Chondrocyte (in vitro differentiated cells): ENCODE measurements around the gene COBLL1. TPM values are rescaled to one million over a fixed set of nuclear protein-coding genes. Genes with fewer than 3 reads are reported as not detected.

Source experiments
- DNase-seq: peaks from one replicate; pipeline ENCODE4 v3.0.0; 2021; ENCODE audit warnings: mixed read lengths, low spot score
- H3K27ac Mint-ChIP-seq: one replicate; pipeline ENCODE4 v1.8.0; 2021; ENCODE audit warnings: mild to moderate bottlenecking, moderate library complexity, mixed read lengths; ENCODE audit not compliant: unreplicated experiment
- H3K27me3 Mint-ChIP-seq: 2 replicates; pipeline ENCODE4 v1.8.0; 2021; ENCODE audit warnings: low read depth, mixed read lengths
- H3K36me3 Mint-ChIP-seq: 2 replicates; pipeline ENCODE4 v1.8.0; 2021; ENCODE audit warnings: low read depth, mixed read lengths
- H3K4me1 Mint-ChIP-seq: 2 replicates; pipeline ENCODE4 v1.8.0; 2021; ENCODE audit warnings: low read depth, mild to moderate bottlenecking, mixed read lengths
- H3K4me3 Mint-ChIP-seq: one replicate; pipeline ENCODE4 v1.8.0; 2021; ENCODE audit warnings: mild to moderate bottlenecking, moderate library complexity, mixed read lengths; ENCODE audit not compliant: unreplicated experiment
- H3K9me3 Mint-ChIP-seq: 2 replicates; pipeline ENCODE4 v1.8.0; 2021; ENCODE audit warnings: low read depth, mixed read lengths
- total RNA-seq: library from RNA; stranded (reverse); gene quantifications from 3 replicates; pipeline ENCODE4 v1.2.1, GENCODE V29; 2021
- TF ChIP-seq, protein P1 (sequence below): fragments of 200-600 bp; sonication (generic); IDR thresholded peaks from 2 replicates; pipeline ENCODE4 v1.5.0; 2021; ENCODE audit warnings: antibody characterized with exemption, mild to moderate bottlenecking, moderate library complexity

The COBLL1 gene
- total RNA-seq, 1 donor from 2014 or later = 43.7 TPM

DNA sequence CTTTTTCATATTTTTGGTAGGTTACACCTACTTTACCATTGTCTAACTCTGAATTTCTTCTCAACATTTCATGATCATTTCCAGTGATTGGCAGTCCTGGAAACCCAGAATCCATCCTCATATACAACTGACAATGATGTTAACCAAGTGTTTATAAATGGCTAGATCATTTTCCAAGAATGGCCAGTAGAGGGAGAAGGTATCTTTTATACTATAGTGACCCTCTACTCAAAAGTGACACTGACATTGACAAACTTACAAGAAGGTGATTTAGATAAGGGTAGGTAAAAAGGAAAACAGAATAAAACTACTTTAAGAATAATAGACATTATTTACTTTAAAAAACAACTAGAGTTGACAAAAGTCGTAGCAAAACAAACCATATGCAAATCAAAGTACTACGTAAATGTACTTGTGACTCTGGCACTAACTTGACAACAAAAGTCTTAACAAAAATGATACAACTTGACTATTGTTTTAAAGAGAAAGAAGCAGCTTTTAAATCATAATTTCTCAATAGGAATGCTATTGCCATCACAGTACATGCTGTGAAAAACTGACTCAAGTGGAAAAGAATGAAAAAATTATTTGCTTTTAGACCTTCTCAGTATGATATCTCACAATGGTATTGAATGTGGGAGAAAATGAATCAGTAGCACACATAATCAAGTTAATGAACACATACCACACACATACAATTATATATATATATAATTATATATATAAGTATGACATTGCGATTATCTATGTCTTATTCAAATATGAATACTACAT is 143.7 kb downstream of the COBLL1 start:
- TF ChIP-seq, protein P1, sequence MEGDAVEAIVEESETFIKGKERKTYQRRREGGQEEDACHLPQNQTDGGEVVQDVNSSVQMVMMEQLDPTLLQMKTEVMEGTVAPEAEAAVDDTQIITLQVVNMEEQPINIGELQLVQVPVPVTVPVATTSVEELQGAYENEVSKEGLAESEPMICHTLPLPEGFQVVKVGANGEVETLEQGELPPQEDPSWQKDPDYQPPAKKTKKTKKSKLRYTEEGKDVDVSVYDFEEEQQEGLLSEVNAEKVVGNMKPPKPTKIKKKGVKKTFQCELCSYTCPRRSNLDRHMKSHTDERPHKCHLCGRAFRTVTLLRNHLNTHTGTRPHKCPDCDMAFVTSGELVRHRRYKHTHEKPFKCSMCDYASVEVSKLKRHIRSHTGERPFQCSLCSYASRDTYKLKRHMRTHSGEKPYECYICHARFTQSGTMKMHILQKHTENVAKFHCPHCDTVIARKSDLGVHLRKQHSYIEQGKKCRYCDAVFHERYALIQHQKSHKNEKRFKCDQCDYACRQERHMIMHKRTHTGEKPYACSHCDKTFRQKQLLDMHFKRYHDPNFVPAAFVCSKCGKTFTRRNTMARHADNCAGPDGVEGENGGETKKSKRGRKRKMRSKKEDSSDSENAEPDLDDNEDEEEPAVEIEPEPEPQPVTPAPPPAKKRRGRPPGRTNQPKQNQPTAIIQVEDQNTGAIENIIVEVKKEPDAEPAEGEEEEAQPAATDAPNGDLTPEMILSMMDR = peak; percentile 85
- Mint-ChIP-seq H3K4me3 (no peak overlapping the region), H3K4me1 (peaks cover 16% of the 10 kb centered on the region), H3K27ac (no peak overlapping the region), H3K9me3 (no peaks in the 10 kb centered on the region), H3K27me3 (no peaks in the 10 kb centered on the region), H3K36me3 (peaks cover 22% of the 10 kb centered on the region)
- no peak for DNase-seq

DNA sequence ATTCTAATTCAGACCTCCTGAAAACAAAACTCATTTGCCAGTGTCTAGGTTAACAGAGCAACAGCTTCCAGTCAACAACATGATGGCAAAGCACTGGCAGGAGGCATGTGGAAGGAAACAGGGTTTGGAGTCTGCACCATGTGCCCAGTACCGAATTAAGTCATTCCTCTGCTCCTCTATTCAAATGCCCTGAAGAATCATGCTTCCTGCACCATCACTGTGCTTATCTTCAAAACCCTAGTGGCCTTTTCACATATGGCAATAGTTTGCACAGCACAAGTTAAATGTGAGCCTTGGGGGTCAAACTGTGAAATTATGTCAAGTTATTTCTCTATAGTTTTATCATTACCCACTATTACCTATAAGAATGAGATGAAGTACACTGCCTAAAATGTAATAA is 145.0 kb downstream of the COBLL1 start:
- H3K4me3 Mint-ChIP-seq = no peak overlapping the region
- H3K9me3 Mint-ChIP-seq = no peaks in the 10 kb centered on the region
- H3K36me3 Mint-ChIP-seq = peaks cover 22% of the 10 kb centered on the region
- TF ChIP-seq, protein P1 = no peak
- no peak overlapping the region for H3K27ac Mint-ChIP-seq
- peaks cover 16% of the 10 kb centered on the region for H3K4me1 Mint-ChIP-seq
- DNase-seq = no peak
- no peaks in the 10 kb centered on the region for H3K27me3 Mint-ChIP-seq

DNA sequence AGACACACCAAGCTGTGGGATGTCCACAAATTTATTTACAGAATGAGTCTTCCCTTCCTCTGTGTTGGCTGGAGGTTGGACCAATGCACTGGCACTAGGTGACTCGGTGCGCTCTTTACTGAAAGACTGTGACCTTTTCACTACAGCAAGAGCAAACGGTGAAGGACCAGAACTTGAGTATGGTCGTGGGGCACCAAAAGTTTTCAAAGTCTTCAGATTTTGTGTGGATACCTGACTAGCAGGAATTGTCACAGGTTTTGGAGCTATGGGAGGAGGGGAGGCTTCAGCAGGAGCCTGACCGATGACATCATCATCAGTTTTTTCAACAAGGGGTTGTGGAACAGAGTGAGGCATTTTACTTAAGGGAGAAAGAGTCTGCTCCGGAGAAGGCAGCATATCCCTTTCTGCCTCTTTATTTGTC is 147.3 kb downstream of the COBLL1 start:
- no peak for DNase-seq
- TF ChIP-seq, protein P1 = no peak
- H3K4me3 Mint-ChIP-seq = no peak overlapping the region
- H3K9me3 Mint-ChIP-seq = no peaks in the 10 kb centered on the region
- H3K4me1 Mint-ChIP-seq = peaks cover 10% of the 10 kb centered on the region
- no peak overlapping the region for H3K27ac Mint-ChIP-seq
- no peaks in the 10 kb centered on the region for H3K27me3 Mint-ChIP-seq
- H3K36me3 Mint-ChIP-seq = peaks cover 30% of the 10 kb centered on the region

DNA sequence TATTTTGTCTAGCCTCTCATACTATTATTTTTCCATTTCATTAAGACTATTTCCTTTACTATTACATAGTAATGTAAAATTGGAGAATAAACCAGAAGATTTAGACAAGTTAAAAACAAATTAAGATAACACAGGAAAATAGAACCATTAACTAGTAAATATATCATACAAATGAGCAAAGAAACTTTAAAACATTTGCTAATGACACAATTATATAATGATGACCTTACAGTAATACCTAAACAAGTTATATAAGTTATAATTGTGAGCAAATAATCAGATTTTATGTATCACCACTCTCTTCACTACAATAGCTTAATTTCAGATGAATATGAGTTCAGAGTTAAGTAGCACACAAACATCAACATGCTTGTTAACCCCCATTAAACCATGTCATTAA is 147.8 kb downstream of the COBLL1 start:
- no peak overlapping the region for H3K27ac Mint-ChIP-seq
- TF ChIP-seq, protein P1 = no peak
- H3K4me3 Mint-ChIP-seq = no peak overlapping the region
- H3K27me3 Mint-ChIP-seq = no peaks in the 10 kb centered on the region
- peaks cover 10% of the 10 kb centered on the region for H3K4me1 Mint-ChIP-seq
- no peak for DNase-seq
- peaks cover 34% of the 10 kb centered on the region for H3K36me3 Mint-ChIP-seq
- H3K9me3 Mint-ChIP-seq = no peaks in the 10 kb centered on the region

DNA sequence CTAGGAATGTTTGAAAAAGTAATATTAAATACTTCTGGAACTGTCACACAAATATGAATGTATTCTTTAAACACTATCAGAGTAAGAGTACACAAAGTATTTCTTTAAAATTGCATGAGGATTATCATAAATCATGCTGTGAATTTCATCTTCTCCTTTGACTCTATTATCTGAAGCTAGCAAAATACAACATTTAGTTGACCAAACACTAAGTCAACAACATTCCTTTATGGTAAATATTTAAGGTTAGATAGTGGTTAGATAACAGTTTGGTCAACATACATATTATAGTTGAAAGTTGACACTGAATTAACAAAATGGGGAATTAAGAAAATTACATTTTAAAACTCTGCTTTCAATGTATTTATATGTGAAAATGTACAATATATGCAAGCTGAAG is 148.2 kb downstream of the COBLL1 start:
- Mint-ChIP-seq H3K4me1 (peaks cover 10% of the 10 kb centered on the region), H3K36me3 (peaks cover 32% of the 10 kb centered on the region), H3K27me3 (no peaks in the 10 kb centered on the region), H3K4me3 (no peak overlapping the region), H3K27ac (no peak overlapping the region), H3K9me3 (no peaks in the 10 kb centered on the region)
- TF ChIP-seq, protein P1 = no peak
- DNase-seq = no peak
